PC-9 (cell line): ENCODE measurements around the gene RDH11. TPM values are rescaled to one million over a fixed set of nuclear protein-coding genes. Genes with fewer than 3 reads are reported as not detected.

ENCODE experiments used
- BruUV-seq: library from RNA; stranded (reverse); fragments of 400-500 nt; replicated peaks from 2 replicates; lab custom pipeline; 2021; lab: Mats Ljungman, UMichigan
- CTCF ChIA-PET: fragments of 300-600 bp; sonication (Branson Sonifier 250); formaldehyde crosslinking; loops from one replicate; lab custom pipeline; 2022; ENCODE audit warnings: antibody characterized with exemption; lab: Charles Lee
- POLR2A ChIA-PET: fragments of 300-600 bp; sonication (Branson Sonifier 250); formaldehyde crosslinking; loops from one replicate; lab custom pipeline; 2022; ENCODE audit warnings: antibody characterized with exemption; ENCODE audit not compliant: unreplicated experiment; lab: Charles Lee
- DNase-seq, 2 experiments: peaks; one replicate each; pipeline versions ENCODE4 v3.0.0 to v3.0.0-alpha.2; 2015 to 2022; ENCODE audit warnings: mixed read lengths in 1 of 2
- H2AFZ ChIP-seq: fragments of 200-600 bp; sonication (generic); 2 replicates; pipeline ENCODE4 v1.8.1; 2017; ENCODE audit warnings: antibody characterized with exemption
- H3F3A ChIP-seq: fragments of 200-600 bp; sonication (generic); 2 replicates; pipeline ENCODE4 v1.8.1; 2017; ENCODE audit warnings: antibody characterized with exemption, mild to moderate bottlenecking, low read depth; ENCODE audit not compliant: insufficient read depth
- H3K27ac ChIP-seq: fragments of 200-600 bp; sonication (generic); 2 replicates; pipeline ENCODE4 v1.6.1; 2016; ENCODE audit warnings: mixed run types
- H3K27me3 ChIP-seq: fragments of 200-600 bp; sonication (generic); 2 replicates; pipeline ENCODE4 v1.6.1; 2016; ENCODE audit warnings: low read depth, mixed run types; ENCODE audit not compliant: insufficient read depth
- H3K36me3 ChIP-seq: fragments of 200-600 bp; sonication (generic); 2 replicates; pipeline ENCODE4 v1.6.1; 2016; ENCODE audit warnings: low read depth, mixed run types
- H3K4me1 ChIP-seq: fragments of 200-600 bp; sonication (generic); replicated peaks from 2 replicates; pipeline ENCODE4 v1.6.1; 2016; ENCODE audit warnings: mixed run types; ENCODE audit not compliant: insufficient read depth
- H3K4me2 ChIP-seq: fragments of 200-600 bp; sonication (generic); 2 replicates; pipeline ENCODE4 v1.6.1; 2017; ENCODE audit warnings: mixed run types
- H3K4me3 ChIP-seq: fragments of 200-600 bp; sonication (generic); 2 replicates; pipeline ENCODE4 v1.6.1; 2016; ENCODE audit warnings: mixed run types
- H3K79me2 ChIP-seq: fragments of 200-600 bp; sonication (generic); 2 replicates; pipeline ENCODE4 v1.6.1; 2017; ENCODE audit warnings: low read depth, mixed run types
- H3K9me2 ChIP-seq: fragments of 200-600 bp; sonication (generic); 2 replicates; pipeline ENCODE4 v1.8.1; 2017; ENCODE audit warnings: mild to moderate bottlenecking; ENCODE audit not compliant: insufficient read depth
- H3K9me3 ChIP-seq: fragments of 200-600 bp; sonication (generic); 2 replicates; pipeline ENCODE4 v1.8.1; 2016; ENCODE audit warnings: low read depth; ENCODE audit not compliant: insufficient read depth
- H4K20me1 ChIP-seq: fragments of 200-600 bp; sonication (generic); 2 replicates; pipeline ENCODE4 v1.8.1; 2017; ENCODE audit not compliant: insufficient read depth
- EZH2 ChIP-seq: fragments of 200-600 bp; sonication (generic); IDR thresholded peaks from 2 replicates; pipeline ENCODE4 v1.8.0; 2017; ENCODE audit warnings: antibody characterized with exemption, low read depth
- intact Hi-C: fragments of 100-400 bp; cut with micrococcal nuclease; formaldehyde crosslinking; loops from one replicate; pipeline ENCODE4 v1.10.0; 2022; ENCODE audit not compliant: unreplicated experiment
- total RNA-seq: library from RNA; stranded (reverse); gene quantifications from 2 replicates; pipeline ENCODE4 v1.2.3, GENCODE V29; 2021
- TF ChIP-seq, protein P1 (sequence below): fragments of 200-600 bp; sonication (generic); conservative IDR thresholded peaks from 2 replicates; pipeline ENCODE4 v1.6.1; 2017; ENCODE audit warnings: mixed run types, antibody characterized with exemption, mild to moderate bottlenecking, moderate library complexity

Gene RDH11
- total RNA-seq, 1 experiment from 2014 or later = 97.0 TPM

DNA sequence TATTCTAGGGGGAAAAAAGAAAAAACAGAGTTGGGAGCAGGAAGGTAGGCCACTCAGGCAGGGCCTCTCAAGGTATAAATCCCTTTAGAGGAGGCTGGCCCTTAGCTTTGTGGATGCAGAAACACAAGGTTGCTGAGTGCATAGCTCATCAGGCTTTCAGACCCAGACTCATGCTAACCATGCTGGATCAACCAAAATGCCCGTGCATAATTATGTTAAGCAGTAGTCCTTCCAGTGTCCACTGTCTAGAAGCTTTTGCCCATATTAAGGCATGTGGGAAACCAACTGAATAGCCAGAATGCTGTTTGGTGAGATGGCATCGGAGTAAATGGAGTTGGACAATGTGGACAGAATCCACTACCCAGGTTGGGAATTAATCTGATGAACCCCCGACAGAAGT lies 56.9 kb downstream of the RDH11 start:
- Histone ChIP-seq H3K9me3 (no peaks in the 10 kb centered on the region), H3K27ac (no peak overlapping the region), H3K27me3 (no peaks in the 10 kb centered on the region), H3K4me2 (no peak overlapping the region), H3K4me3 (no peak overlapping the region), H3K79me2 (no peaks in the 10 kb centered on the region), H3K4me1 (peaks cover 19% of the 10 kb centered on the region), H3F3A (peaks cover 16% of the 10 kb centered on the region; the same call in 1 of the 2 replicates), H3K36me3 (no peaks in the 10 kb centered on the region), H3K9me2 (no peaks in the 10 kb centered on the region), H4K20me1 (no peaks in the 10 kb centered on the region), H2AFZ (no peak overlapping the region)
- no peak for TF ChIP-seq EZH2
- TF ChIP-seq, protein P1, sequence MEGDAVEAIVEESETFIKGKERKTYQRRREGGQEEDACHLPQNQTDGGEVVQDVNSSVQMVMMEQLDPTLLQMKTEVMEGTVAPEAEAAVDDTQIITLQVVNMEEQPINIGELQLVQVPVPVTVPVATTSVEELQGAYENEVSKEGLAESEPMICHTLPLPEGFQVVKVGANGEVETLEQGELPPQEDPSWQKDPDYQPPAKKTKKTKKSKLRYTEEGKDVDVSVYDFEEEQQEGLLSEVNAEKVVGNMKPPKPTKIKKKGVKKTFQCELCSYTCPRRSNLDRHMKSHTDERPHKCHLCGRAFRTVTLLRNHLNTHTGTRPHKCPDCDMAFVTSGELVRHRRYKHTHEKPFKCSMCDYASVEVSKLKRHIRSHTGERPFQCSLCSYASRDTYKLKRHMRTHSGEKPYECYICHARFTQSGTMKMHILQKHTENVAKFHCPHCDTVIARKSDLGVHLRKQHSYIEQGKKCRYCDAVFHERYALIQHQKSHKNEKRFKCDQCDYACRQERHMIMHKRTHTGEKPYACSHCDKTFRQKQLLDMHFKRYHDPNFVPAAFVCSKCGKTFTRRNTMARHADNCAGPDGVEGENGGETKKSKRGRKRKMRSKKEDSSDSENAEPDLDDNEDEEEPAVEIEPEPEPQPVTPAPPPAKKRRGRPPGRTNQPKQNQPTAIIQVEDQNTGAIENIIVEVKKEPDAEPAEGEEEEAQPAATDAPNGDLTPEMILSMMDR = no peak
- POLR2A ChIA-PET = no interaction called here
- no TSS peak for BruUV-seq
- no peak for DNase-seq
- CTCF ChIA-PET = no interaction called here
- intact Hi-C loops = no loop called here

DNA sequence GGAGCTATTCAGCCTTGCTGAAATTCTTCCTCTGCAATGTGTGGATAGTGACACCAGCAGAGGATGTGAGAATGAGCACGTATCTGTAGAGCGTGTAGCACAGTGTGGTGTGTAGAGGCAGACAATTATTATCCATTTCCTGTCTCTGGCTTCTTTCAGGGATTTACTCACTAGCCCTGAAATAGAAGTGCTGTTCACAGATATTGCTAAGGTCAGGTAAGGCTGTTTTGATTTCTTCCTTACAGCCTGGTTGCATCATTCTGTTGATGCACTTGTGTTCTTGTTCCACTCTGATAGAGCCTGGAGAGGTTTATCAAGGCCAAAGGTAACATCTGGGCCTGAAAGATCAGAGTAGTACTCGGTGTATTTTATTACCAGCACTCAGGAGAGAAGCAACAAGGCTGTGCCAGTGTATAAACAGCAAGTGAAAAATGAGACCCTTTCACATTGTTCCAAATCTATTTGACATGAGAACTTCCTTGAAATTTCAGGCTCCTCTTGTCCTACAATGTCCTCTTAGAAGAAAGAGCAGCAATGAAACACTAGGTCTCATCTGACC lies 59.1 kb downstream of the RDH11 start:
- Histone ChIP-seq H3F3A (peaks cover 10% of the 10 kb centered on the region; the same call in 1 of the 2 replicates), H3K79me2 (no peaks in the 10 kb centered on the region), H4K20me1 (no peaks in the 10 kb centered on the region), H3K9me3 (no peaks in the 10 kb centered on the region), H3K4me3 (no peak overlapping the region), H3K27ac (peak overlapping the region; percentile 67), H3K27me3 (no peaks in the 10 kb centered on the region), H3K4me2 (peak overlapping the region; percentile 40), H3K4me1 (peaks cover 13% of the 10 kb centered on the region), H3K9me2 (no peaks in the 10 kb centered on the region), H2AFZ (peak overlapping the region; percentile 69), H3K36me3 (no peaks in the 10 kb centered on the region)
- CTCF ChIA-PET = no interaction called here
- DNase-seq = no peak
- POLR2A ChIA-PET = interaction anchor here (0.7 kb wide), 1 partner anchor 56 kb away, joined by 10 read pairs; no protein-coding TSS in a partner anchor
- BruUV-seq = no TSS peak
- intact Hi-C loops = no loop called here
- TF ChIP-seq, protein P1 = no peak
- TF ChIP-seq EZH2 = no peak

DNA sequence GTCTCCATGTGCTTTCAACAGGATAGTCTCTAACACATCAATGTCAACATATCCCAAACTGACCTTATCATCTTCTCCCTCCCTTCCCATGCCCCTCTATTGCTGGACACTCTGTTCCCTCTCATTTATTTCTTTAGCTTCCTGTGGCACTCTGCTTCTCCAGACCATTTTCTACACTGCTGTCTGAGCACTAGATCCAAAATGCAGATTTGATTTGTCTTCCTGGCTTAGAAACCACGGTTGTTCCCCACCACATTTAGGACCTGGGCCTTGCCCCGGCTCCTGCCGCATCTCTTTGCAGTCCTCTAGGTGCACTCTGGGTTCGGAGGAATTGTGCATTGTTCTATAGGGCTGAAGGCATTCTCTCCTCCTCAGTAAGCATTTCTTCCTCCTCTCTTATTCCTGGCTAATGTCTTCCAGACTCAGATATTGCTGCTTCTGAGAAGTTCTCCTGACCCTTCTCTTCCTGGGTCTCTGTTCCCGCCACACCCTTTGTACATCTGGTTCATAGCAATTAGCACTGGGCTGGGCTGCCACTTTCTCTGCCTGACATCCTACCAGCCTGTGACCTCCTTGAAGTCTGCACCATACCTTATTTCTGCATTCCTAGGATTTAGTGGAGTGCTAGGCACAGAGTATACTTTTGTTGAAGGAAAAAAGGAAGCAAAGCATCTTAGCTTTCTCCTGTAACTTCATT lies 62.0 kb downstream of the RDH11 start:
- Histone ChIP-seq H3K27me3 (no peaks in the 10 kb centered on the region), H3F3A (peaks cover 10% of the 10 kb centered on the region; the same call in 1 of the 2 replicates), H3K36me3 (no peaks in the 10 kb centered on the region), H3K4me1 (peaks cover 13% of the 10 kb centered on the region), H3K4me2 (no peak overlapping the region), H3K27ac (no peak overlapping the region), H3K79me2 (no peaks in the 10 kb centered on the region), H3K4me3 (no peak overlapping the region), H3K9me3 (no peaks in the 10 kb centered on the region), H3K9me2 (no peaks in the 10 kb centered on the region), H2AFZ (no peak overlapping the region), H4K20me1 (no peaks in the 10 kb centered on the region)
- CTCF ChIA-PET = no interaction called here
- POLR2A ChIA-PET = no interaction called here
- intact Hi-C loops = no loop called here
- TF ChIP-seq, protein P1 = no peak
- no peak for TF ChIP-seq EZH2
- DNase-seq = no peak
- BruUV-seq = no TSS peak
